ENCODE measurements around the gene KCTD2. TPM values are rescaled to one million over a fixed set of nuclear protein-coding genes. Genes with fewer than 3 reads are reported as not detected.

Gene KCTD2
- total and polyA plus RNA-seq, 8 donors: 20.6 to 32.0 (median 27.0) TPM

GRCh38 chr17:75060434-75061054 lies 13.5 kb downstream of the KCTD2 start:
- ATAC-seq (no peak), DNase-seq (no peak)
- H3K27ac ChIP-seq: no peak overlapping the region
- TF ChIP-seq CTCF (IDR thresholded peaks at IDR 0.05): no peak
- no peak overlapping the region for H3K4me3 ChIP-seq
- H3K4me1 ChIP-seq: peaks cover 5 to 8% of the 10 kb centered on the region in 2 donors
- intact Hi-C loops (cut with DNase I): no loop called here
- H3K27me3 ChIP-seq: no peaks in the 10 kb centered on the region
- H3K9me3 ChIP-seq: no peaks in the 10 kb centered on the region
- H3K36me3 ChIP-seq: peaks cover 0 to 76% of the 10 kb centered on the region in 2 donors

GRCh38 chr17:75061055-75061438 lies 14.0 kb downstream of the KCTD2 start:
- Histone ChIP-seq H3K4me3 (no peak overlapping the region), H3K36me3 (peaks cover 0 to 71% of the 10 kb centered on the region in 2 donors), H3K27me3 (no peaks in the 10 kb centered on the region), H3K27ac (no peak overlapping the region), H3K9me3 (no peaks in the 10 kb centered on the region), H3K4me1 (peaks cover 5 to 12% of the 10 kb centered on the region in 2 donors)
- ATAC-seq: no peak
- no peak for TF ChIP-seq CTCF (IDR thresholded peaks at IDR 0.05)
- intact Hi-C loops (cut with DNase I): no loop called here
- no peak for DNase-seq

- H3K9me3 ChIP-seq: no peaks in the 10 kb centered on the region
- ATAC-seq (no peak), DNase-seq (no peak)
- H3K27me3 ChIP-seq: no peaks in the 10 kb centered on the region
- H3K4me1 ChIP-seq: peaks cover 5 to 12% of the 10 kb centered on the region in 2 donors
- no peak for TF ChIP-seq CTCF (IDR thresholded peaks at IDR 0.05)
- intact Hi-C loops (cut with DNase I): no loop called here
- peaks cover 0 to 66% of the 10 kb centered on the region in 2 donors for H3K36me3 ChIP-seq
- H3K27ac ChIP-seq: no peak overlapping the region
- no peak overlapping the region for H3K4me3 ChIP-seq
Measured at GRCh38 chr17:75061618-75062017, 14.6 kb downstream of the KCTD2 start.

- intact Hi-C loops (cut with DNase I): no loop called here
- no peak for ATAC-seq
- H3K36me3 ChIP-seq: peaks cover 0 to 57% of the 10 kb centered on the region in 2 donors
- H3K4me3 ChIP-seq: no peak overlapping the region
- DNase-seq: no peak
- no peak overlapping the region for H3K27ac ChIP-seq
- no peaks in the 10 kb centered on the region for H3K9me3 ChIP-seq
- TF ChIP-seq CTCF (IDR thresholded peaks at IDR 0.05): no peak
- H3K27me3 ChIP-seq: no peaks in the 10 kb centered on the region
- H3K4me1 ChIP-seq: peaks cover 5 to 12% of the 10 kb centered on the region in 2 donors
Measured at GRCh38 chr17:75063201-75063600, 16.2 kb downstream of the KCTD2 start.

GRCh38 chr17:75063626-75064025 lies 16.6 kb downstream of the KCTD2 start:
- H3K9me3 ChIP-seq: no peaks in the 10 kb centered on the region
- H3K36me3 ChIP-seq: peaks cover 0 to 57% of the 10 kb centered on the region in 2 donors
- no peak overlapping the region for H3K27ac ChIP-seq

More at GRCh38 chr17:75063626-75064025, 16.6 kb downstream of the KCTD2 start:
- no peak for TF ChIP-seq CTCF (IDR thresholded peaks at IDR 0.05)
- DNase-seq (no peak), ATAC-seq (no peak)
- intact Hi-C loops (cut with DNase I): no loop called here
- Histone ChIP-seq H3K4me3 (no peak overlapping the region), H3K4me1 (peaks cover 5 to 12% of the 10 kb centered on the region in 2 donors), H3K27me3 (no peaks in the 10 kb centered on the region)
